Neural cell (in vitro differentiated cells): Measurements from ENCODE around the gene GGA1. TPM values are rescaled to one million over a fixed set of nuclear protein-coding genes. Genes with fewer than 3 reads are reported as not detected.

Source experiments
- H2AFZ ChIP-seq: fragments of 200-600, 300-800 bp; sonication (generic), shearing (Covaris generic); 2 replicates; pipeline ENCODE4 v1.6.0; 2014; ENCODE audit warnings: low read depth, mild to moderate bottlenecking, antibody characterized with exemption, low read length, moderate library complexity
- H3F3A ChIP-seq: fragments of 200-600 bp; shearing (Covaris generic); 2 replicates; pipeline ENCODE4 v1.6.1; 2016; ENCODE audit warnings: mild to moderate bottlenecking, moderate library complexity, mixed read lengths, antibody characterized with exemption, low read length; ENCODE audit not compliant: insufficient read depth, poor library complexity, severe bottlenecking
- H3K27ac ChIP-seq: fragments of 200-600, 300-800 bp; sonication (generic), shearing (Covaris generic); 2 replicates; pipeline ENCODE4 v1.5.1; 2014; ENCODE audit warnings: mild to moderate bottlenecking, low read length, moderate library complexity
- H3K27me3 ChIP-seq: fragments of 300-800, 200-600 bp; sonication (generic), shearing (Covaris generic); 2 replicates; pipeline ENCODE4 v1.6.0; 2014; ENCODE audit warnings: mild to moderate bottlenecking, low read depth, low read length, moderate library complexity; ENCODE audit not compliant: insufficient read depth
- H3K36me3 ChIP-seq: fragments of 300-800, 200-600 bp; sonication (generic), shearing (Covaris generic); 2 replicates; pipeline ENCODE4 v1.5.1; 2014; ENCODE audit warnings: mild to moderate bottlenecking, antibody characterized with exemption, low read length, moderate library complexity; ENCODE audit not compliant: insufficient read depth
- H3K4me2 ChIP-seq: fragments of 300-800, 200-600 bp; sonication (generic), shearing (Covaris generic); 2 replicates; pipeline ENCODE4 v1.6.0; 2014; ENCODE audit warnings: mild to moderate bottlenecking, low read length
- H3K4me3 ChIP-seq: fragments of 300-800, 200-600 bp; sonication (generic), shearing (Covaris generic); 2 replicates; pipeline ENCODE4 v1.5.1; 2014; ENCODE audit warnings: mild to moderate bottlenecking, low read length, moderate library complexity
- H3K79me2 ChIP-seq: fragments of 200-600 bp; shearing (Covaris generic); replicated peaks from 2 replicates; pipeline ENCODE4 v1.6.0; 2014; ENCODE audit warnings: mild to moderate bottlenecking, low read length, moderate library complexity; ENCODE audit not compliant: insufficient read depth
- H3K9ac ChIP-seq: fragments of 300-800, 200-600 bp; sonication (generic), shearing (Covaris generic); 2 replicates; pipeline ENCODE4 v1.6.1; 2016; ENCODE audit warnings: mild to moderate bottlenecking, low read length, mixed read lengths
- H3K9me2 ChIP-seq: fragments of 200-600 bp; shearing (Covaris generic); 2 replicates; pipeline ENCODE4 v1.6.1; 2016; ENCODE audit warnings: mild to moderate bottlenecking, low read length, mixed read lengths; ENCODE audit not compliant: insufficient read depth
- H3K9me3 ChIP-seq: fragments of 200-600, 300-800 bp; sonication (generic), shearing (Covaris generic); 2 replicates; pipeline ENCODE4 v1.6.1; 2016; ENCODE audit warnings: mild to moderate bottlenecking, mixed run types, low read length, moderate library complexity, mixed read lengths
- H4K20me1 ChIP-seq: fragments of 200-600 bp; shearing (Covaris generic); 2 replicates; pipeline ENCODE4 v1.6.1; 2016; ENCODE audit warnings: mild to moderate bottlenecking, mixed run types; ENCODE audit not compliant: insufficient read depth
- CTCF ChIP-seq: fragments of 450-650 bp; IDR thresholded peaks from 2 replicates; pipeline ENCODE4 v1.5.1; 2014; ENCODE audit warnings: antibody characterized with exemption, mild to moderate bottlenecking, moderate library complexity; ENCODE audit not compliant: poor library complexity, severe bottlenecking
- EP300 ChIP-seq: fragments of 450-650 bp; conservative IDR thresholded peaks from 2 replicates; pipeline ENCODE4 v1.6.1; 2014; ENCODE audit warnings: antibody characterized with exemption, mild to moderate bottlenecking, moderate library complexity; ENCODE audit not compliant: poor library complexity, severe bottlenecking
- EZH2 ChIP-seq: fragments of 200-600, 300-800 bp; shearing (Covaris generic), sonication (generic); IDR thresholded peaks from 2 replicates; pipeline ENCODE4 v1.6.1; 2014; ENCODE audit warnings: antibody characterized with exemption, low read length, borderline replicate concordance, mild to moderate bottlenecking; ENCODE audit not compliant: insufficient read depth, poor library complexity, severe bottlenecking
- MXI1 ChIP-seq: fragments of 450-650 bp; conservative IDR thresholded peaks from 2 replicates; pipeline ENCODE4 v1.6.1; 2014; ENCODE audit warnings: antibody characterized with exemption, mild to moderate bottlenecking; ENCODE audit not compliant: poor library complexity, severe bottlenecking
- POLR2AphosphoS5 ChIP-seq: IDR thresholded peaks from 2 replicates; pipeline ENCODE4 v1.6.1; 2012
- RAD21 ChIP-seq: fragments of 450-650 bp; conservative IDR thresholded peaks from 2 replicates; pipeline ENCODE4 v1.6.1; 2014; ENCODE audit warnings: antibody characterized with exemption, mild to moderate bottlenecking, moderate library complexity
- REST ChIP-seq: IDR thresholded peaks from 2 replicates; pipeline ENCODE4 v1.6.1; 2012; ENCODE audit warnings: borderline replicate concordance
- SMC3 ChIP-seq: fragments of 450-650 bp; conservative IDR thresholded peaks from 2 replicates; pipeline ENCODE4 v1.6.1; 2014; ENCODE audit warnings: antibody characterized with exemption, mild to moderate bottlenecking, moderate library complexity; ENCODE audit not compliant: poor library complexity
- TAF1 ChIP-seq: IDR thresholded peaks from 2 replicates; pipeline ENCODE4 v1.6.1; 2012; ENCODE audit warnings: low read depth
- polyA plus RNA-seq: library from polyadenylated mRNA; depleted of rRNA; stranded (reverse); fragments of >200 nt; gene quantifications from 2 replicates; pipeline ENCODE4 v1.2.3, GENCODE V29; 2014

The GGA1 gene
- polyA plus RNA-seq, 1 donor from 2014 or later, result 57.5 TPM

GRCh38 chr22:37664249-37665101 is 55.8 kb downstream of the GGA1 start:
- no peaks in the 10 kb centered on the region for H3K9me3 ChIP-seq
- H3K9me2 ChIP-seq, result no peaks in the 10 kb centered on the region
- peaks cover 20% of the 10 kb centered on the region for H3K79me2 ChIP-seq
- TF ChIP-seq CTCF, result no peak
- no peak for TF ChIP-seq EZH2
- no peak for TF ChIP-seq REST
- no peak for TF ChIP-seq EP300
- no peak for TF ChIP-seq SMC3
- no peak for TF ChIP-seq RAD21
- TF ChIP-seq MXI1, result no peak
- no peak for TF ChIP-seq TAF1
- TF ChIP-seq POLR2AphosphoS5, result no peak
- H3K4me3 ChIP-seq, result no peak overlapping the region
- H2AFZ ChIP-seq, result no peak overlapping the region
- H3K36me3 ChIP-seq, result no peaks in the 10 kb centered on the region
- no peaks in the 10 kb centered on the region for H3F3A ChIP-seq
- no peaks in the 10 kb centered on the region for H4K20me1 ChIP-seq
- no peaks in the 10 kb centered on the region for H3K27me3 ChIP-seq
- no peak overlapping the region for H3K9ac ChIP-seq
- H3K27ac ChIP-seq, result no peak overlapping the region
- no peak overlapping the region for H3K4me2 ChIP-seq

GRCh38 chr22:37665487-37665886 is 56.9 kb downstream of the GGA1 start:
- no peaks in the 10 kb centered on the region for H3K27me3 ChIP-seq
- no peaks in the 10 kb centered on the region for H4K20me1 ChIP-seq
- no peaks in the 10 kb centered on the region for H3K9me3 ChIP-seq
- H3F3A ChIP-seq, result no peaks in the 10 kb centered on the region
- H3K27ac ChIP-seq, result no peak overlapping the region
- no peaks in the 10 kb centered on the region for H3K9me2 ChIP-seq
- H3K9ac ChIP-seq, result no peak overlapping the region
- H3K36me3 ChIP-seq, result no peaks in the 10 kb centered on the region
- H3K4me2 ChIP-seq, result no peak overlapping the region
- no peak overlapping the region for H2AFZ ChIP-seq
- H3K79me2 ChIP-seq, result peaks cover 12% of the 10 kb centered on the region
- no peak for TF ChIP-seq MXI1
- TF ChIP-seq TAF1, result no peak
- TF ChIP-seq RAD21, result no peak
- no peak for TF ChIP-seq SMC3
- no peak for TF ChIP-seq CTCF
- no peak for TF ChIP-seq EP300
- TF ChIP-seq REST, result no peak
- no peak for TF ChIP-seq EZH2
- no peak for TF ChIP-seq POLR2AphosphoS5
- H3K4me3 ChIP-seq, result no peak overlapping the region
